ENCODE data around the gene ZNF768. TPM values are rescaled to one million over a fixed set of nuclear protein-coding genes. Genes with fewer than 3 reads are reported as not detected.

Gene ZNF768
- total and polyA plus RNA-seq, 2 experiments from 2014 or later, result 8.3 to 43.0 TPM

DNA sequence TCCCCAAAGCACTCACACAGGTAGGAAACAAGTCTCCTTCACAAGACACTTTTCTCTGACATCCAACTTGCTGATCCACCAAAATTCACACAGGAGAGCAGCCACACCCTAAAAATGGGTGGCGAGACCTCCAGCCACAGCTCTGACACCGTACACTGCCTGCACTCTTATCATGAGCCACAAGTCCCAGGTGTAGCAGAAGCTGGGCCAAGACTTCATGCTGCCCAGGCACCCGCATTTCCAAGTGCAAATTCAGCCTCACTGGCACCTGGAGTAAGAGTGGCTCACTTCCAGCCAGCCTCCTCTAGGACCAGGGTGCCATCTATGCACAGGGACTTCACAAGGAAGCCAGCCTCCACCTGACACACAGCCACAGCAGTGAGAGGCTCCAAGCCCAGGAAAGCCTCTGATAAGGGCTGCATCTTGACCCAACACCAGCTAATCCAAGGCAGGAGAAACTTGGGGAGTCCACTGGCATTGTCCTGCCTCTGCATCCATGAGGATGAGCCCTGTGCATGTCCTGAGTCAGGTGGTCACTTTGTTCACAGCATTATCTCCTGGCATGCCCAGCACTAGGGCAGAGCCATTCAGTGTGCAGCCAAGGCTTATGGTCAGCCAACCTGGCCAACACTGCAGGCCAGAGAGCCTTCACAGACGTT lies 2.6 kb upstream of the ZNF768 start:
- ATAC-seq, result no peak
- H3K9me3 Mint-ChIP-seq, result no peaks in the 10 kb centered on the region
- H3F3A ChIP-seq (replicated peaks; ENCODE audit: low read depth), result peaks cover 18% of the 10 kb centered on the region
- H3K36me3 Mint-ChIP-seq (ENCODE audit: low read depth), result peaks cover 19% of the 10 kb centered on the region
- no peak for DNase-seq (ENCODE audit: low spot score)
- peaks cover 22% of the 10 kb centered on the region for H3K4me1 Mint-ChIP-seq
- peaks cover 16% of the 10 kb centered on the region for H3K4me1 ChIP-seq (ENCODE audit: insufficient read depth)
- H4K20me1 ChIP-seq (replicated peaks; ENCODE audit: insufficient read depth), result no peaks in the 10 kb centered on the region
- no peak overlapping the region for H2AFZ ChIP-seq
- no peak overlapping the region for H3K27ac ChIP-seq (ENCODE audit: low read depth)
- H3K36me3 ChIP-seq (ENCODE audit: insufficient read depth), result no peaks in the 10 kb centered on the region
- H3K27me3 Mint-ChIP-seq (ENCODE audit: insufficient read depth, low read depth, poor library complexity), result peaks cover 20% of the 10 kb centered on the region
- H3K4me3 ChIP-seq, result no peak overlapping the region
- H3K27ac Mint-ChIP-seq, result no peak overlapping the region
- H3K9me2 ChIP-seq (ENCODE audit: insufficient read depth), result no peaks in the 10 kb centered on the region
- no peaks in the 10 kb centered on the region for H3K27me3 ChIP-seq (ENCODE audit: insufficient read depth)
- TF ChIP-seq STAT1 (IDR thresholded peaks at IDR 0.05; ENCODE audit: unreplicated experiment) (no peak), ZNF114 (CRISPR knock-in tag; IDR thresholded peaks at IDR 0.05) (no peak), EZH2 (IDR thresholded peaks at IDR 0.05; ENCODE audit: low read depth, unreplicated experiment) (no peak), POLR2AphosphoS5 (IDR thresholded peaks at IDR 0.05; ENCODE audit: low read depth) (no peak), ZNF331 (CRISPR knock-in tag; IDR thresholded peaks at IDR 0.05; ENCODE audit: low read depth) (no peak), JUNB (IDR thresholded peaks at IDR 0.05; ENCODE audit: unreplicated experiment) (no peak), CREB1 (CRISPR knock-in tag; IDR thresholded peaks at IDR 0.05; ENCODE audit: low read depth) (no peak), NANOG (IDR thresholded peaks at IDR 0.05; ENCODE audit: borderline replicate concordance) (no peak), EZH2phosphoT487 (IDR thresholded peaks at IDR 0.05; ENCODE audit: unreplicated experiment) (no peak)
- TF ChIP-seq, protein P1, sequence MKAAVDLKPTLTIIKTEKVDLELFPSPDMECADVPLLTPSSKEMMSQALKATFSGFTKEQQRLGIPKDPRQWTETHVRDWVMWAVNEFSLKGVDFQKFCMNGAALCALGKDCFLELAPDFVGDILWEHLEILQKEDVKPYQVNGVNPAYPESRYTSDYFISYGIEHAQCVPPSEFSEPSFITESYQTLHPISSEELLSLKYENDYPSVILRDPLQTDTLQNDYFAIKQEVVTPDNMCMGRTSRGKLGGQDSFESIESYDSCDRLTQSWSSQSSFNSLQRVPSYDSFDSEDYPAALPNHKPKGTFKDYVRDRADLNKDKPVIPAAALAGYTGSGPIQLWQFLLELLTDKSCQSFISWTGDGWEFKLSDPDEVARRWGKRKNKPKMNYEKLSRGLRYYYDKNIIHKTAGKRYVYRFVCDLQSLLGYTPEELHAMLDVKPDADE (IDR thresholded peaks at IDR 0.05), result no peak
- TF ChIP-seq, protein P2, sequence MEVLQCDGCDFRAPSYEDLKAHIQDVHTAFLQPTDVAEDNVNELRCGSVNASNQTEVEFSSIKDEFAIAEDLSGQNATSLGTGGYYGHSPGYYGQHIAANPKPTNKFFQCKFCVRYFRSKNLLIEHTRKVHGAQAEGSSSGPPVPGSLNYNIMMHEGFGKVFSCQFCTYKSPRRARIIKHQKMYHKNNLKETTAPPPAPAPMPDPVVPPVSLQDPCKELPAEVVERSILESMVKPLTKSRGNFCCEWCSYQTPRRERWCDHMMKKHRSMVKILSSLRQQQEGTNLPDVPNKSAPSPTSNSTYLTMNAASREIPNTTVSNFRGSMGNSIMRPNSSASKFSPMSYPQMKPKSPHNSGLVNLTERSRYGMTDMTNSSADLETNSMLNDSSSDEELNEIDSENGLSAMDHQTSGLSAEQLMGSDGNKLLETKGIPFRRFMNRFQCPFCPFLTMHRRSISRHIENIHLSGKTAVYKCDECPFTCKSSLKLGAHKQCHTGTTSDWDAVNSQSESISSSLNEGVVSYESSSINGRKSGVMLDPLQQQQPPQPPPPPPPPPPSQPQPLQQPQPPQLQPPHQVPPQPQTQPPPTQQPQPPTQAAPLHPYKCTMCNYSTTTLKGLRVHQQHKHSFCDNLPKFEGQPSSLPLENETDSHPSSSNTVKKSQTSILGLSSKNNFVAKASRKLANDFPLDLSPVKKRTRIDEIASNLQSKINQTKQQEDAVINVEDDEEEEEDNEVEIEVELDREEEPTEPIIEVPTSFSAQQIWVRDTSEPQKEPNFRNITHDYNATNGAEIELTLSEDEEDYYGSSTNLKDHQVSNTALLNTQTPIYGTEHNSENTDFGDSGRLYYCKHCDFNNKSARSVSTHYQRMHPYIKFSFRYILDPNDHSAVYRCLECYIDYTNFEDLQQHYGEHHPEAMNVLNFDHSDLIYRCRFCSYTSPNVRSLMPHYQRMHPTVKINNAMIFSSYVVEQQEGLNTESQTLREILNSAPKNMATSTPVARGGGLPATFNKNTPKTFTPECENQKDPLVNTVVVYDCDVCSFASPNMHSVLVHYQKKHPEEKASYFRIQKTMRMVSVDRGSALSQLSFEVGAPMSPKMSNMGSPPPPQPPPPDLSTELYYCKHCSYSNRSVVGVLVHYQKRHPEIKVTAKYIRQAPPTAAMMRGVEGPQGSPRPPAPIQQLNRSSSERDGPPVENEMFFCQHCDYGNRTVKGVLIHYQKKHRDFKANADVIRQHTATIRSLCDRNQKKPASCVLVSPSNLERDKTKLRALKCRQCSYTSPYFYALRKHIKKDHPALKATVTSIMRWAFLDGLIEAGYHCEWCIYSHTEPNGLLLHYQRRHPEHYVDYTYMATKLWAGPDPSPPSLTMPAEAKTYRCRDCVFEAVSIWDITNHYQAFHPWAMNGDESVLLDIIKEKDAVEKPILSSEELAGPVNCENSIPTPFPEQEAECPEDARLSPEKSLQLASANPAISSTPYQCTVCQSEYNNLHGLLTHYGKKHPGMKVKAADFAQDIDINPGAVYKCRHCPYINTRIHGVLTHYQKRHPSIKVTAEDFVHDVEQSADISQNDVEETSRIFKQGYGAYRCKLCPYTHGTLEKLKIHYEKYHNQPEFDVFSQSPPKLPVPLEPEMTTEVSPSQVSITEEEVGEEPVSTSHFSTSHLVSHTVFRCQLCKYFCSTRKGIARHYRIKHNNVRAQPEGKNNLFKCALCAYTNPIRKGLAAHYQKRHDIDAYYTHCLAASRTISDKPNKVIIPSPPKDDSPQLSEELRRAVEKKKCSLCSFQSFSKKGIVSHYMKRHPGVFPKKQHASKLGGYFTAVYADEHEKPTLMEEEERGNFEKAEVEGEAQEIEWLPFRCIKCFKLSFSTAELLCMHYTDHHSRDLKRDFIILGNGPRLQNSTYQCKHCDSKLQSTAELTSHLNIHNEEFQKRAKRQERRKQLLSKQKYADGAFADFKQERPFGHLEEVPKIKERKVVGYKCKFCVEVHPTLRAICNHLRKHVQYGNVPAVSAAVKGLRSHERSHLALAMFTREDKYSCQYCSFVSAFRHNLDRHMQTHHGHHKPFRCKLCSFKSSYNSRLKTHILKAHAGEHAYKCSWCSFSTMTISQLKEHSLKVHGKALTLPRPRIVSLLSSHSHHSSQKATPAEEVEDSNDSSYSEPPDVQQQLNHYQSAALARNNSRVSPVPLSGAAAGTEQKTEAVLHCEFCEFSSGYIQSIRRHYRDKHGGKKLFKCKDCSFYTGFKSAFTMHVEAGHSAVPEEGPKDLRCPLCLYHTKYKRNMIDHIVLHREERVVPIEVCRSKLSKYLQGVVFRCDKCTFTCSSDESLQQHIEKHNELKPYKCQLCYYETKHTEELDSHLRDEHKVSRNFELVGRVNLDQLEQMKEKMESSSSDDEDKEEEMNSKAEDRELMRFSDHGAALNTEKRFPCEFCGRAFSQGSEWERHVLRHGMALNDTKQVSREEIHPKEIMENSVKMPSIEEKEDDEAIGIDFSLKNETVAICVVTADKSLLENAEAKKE (CRISPR knock-in tag; IDR thresholded peaks at IDR 0.05), result no peak
- TF ChIP-seq, protein P3, sequence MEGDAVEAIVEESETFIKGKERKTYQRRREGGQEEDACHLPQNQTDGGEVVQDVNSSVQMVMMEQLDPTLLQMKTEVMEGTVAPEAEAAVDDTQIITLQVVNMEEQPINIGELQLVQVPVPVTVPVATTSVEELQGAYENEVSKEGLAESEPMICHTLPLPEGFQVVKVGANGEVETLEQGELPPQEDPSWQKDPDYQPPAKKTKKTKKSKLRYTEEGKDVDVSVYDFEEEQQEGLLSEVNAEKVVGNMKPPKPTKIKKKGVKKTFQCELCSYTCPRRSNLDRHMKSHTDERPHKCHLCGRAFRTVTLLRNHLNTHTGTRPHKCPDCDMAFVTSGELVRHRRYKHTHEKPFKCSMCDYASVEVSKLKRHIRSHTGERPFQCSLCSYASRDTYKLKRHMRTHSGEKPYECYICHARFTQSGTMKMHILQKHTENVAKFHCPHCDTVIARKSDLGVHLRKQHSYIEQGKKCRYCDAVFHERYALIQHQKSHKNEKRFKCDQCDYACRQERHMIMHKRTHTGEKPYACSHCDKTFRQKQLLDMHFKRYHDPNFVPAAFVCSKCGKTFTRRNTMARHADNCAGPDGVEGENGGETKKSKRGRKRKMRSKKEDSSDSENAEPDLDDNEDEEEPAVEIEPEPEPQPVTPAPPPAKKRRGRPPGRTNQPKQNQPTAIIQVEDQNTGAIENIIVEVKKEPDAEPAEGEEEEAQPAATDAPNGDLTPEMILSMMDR (conservative IDR thresholded peaks at IDR 0.05; ENCODE audit: low read depth in 2 of 2), result no peak
- TF ChIP-seq, protein P4, sequence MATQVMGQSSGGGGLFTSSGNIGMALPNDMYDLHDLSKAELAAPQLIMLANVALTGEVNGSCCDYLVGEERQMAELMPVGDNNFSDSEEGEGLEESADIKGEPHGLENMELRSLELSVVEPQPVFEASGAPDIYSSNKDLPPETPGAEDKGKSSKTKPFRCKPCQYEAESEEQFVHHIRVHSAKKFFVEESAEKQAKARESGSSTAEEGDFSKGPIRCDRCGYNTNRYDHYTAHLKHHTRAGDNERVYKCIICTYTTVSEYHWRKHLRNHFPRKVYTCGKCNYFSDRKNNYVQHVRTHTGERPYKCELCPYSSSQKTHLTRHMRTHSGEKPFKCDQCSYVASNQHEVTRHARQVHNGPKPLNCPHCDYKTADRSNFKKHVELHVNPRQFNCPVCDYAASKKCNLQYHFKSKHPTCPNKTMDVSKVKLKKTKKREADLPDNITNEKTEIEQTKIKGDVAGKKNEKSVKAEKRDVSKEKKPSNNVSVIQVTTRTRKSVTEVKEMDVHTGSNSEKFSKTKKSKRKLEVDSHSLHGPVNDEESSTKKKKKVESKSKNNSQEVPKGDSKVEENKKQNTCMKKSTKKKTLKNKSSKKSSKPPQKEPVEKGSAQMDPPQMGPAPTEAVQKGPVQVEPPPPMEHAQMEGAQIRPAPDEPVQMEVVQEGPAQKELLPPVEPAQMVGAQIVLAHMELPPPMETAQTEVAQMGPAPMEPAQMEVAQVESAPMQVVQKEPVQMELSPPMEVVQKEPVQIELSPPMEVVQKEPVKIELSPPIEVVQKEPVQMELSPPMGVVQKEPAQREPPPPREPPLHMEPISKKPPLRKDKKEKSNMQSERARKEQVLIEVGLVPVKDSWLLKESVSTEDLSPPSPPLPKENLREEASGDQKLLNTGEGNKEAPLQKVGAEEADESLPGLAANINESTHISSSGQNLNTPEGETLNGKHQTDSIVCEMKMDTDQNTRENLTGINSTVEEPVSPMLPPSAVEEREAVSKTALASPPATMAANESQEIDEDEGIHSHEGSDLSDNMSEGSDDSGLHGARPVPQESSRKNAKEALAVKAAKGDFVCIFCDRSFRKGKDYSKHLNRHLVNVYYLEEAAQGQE (IDR thresholded peaks at IDR 0.05; ENCODE audit: unreplicated experiment), result no peak
- H3K79me2 ChIP-seq (replicated peaks; ENCODE audit: insufficient read depth), result peaks cover 13% of the 10 kb centered on the region; the same call in 1 of the 2 replicates
- H3K4me2 ChIP-seq, result no peak overlapping the region
- peak overlapping the region; percentile 45; the same call in 2 of the 3 replicates for H3K4me3 Mint-ChIP-seq

All from GM23338 (cell line).